Skeletal muscle satellite cell (primary cell): ENCODE results near the gene DIO3.

Experiments used
- H3K27me3 ChIP-seq: 2 replicates; pipeline ENCODE4 v1.7.0; 2013; ENCODE audit warnings: low read length; ENCODE audit not compliant: control insufficient read depth, insufficient read depth
- H3K36me3 ChIP-seq: 2 replicates; pipeline ENCODE4 v1.7.0; 2013; ENCODE audit warnings: mild to moderate bottlenecking, control low read depth, low read length; ENCODE audit not compliant: insufficient read depth
- H3K4me1 ChIP-seq: 2 replicates; pipeline ENCODE4 v1.7.0; 2013; ENCODE audit warnings: low read length; ENCODE audit not compliant: control insufficient read depth, insufficient read depth
- H3K4me2 ChIP-seq: 2 replicates; pipeline ENCODE4 v1.7.0; 2013; ENCODE audit warnings: mild to moderate bottlenecking, low read length
- H3K4me3 ChIP-seq: 2 replicates; pipeline ENCODE4 v1.7.0; 2013; ENCODE audit warnings: low read length
- H3K9ac ChIP-seq: 2 replicates; pipeline ENCODE4 v1.7.0; 2013; ENCODE audit warnings: mild to moderate bottlenecking, low read depth, low read length, moderate library complexity
- H3K9me3 ChIP-seq: replicated peaks from 2 replicates; pipeline ENCODE4 v1.7.0; 2013; ENCODE audit warnings: mild to moderate bottlenecking, control low read depth, low read length

DIO3 gene

DNA sequence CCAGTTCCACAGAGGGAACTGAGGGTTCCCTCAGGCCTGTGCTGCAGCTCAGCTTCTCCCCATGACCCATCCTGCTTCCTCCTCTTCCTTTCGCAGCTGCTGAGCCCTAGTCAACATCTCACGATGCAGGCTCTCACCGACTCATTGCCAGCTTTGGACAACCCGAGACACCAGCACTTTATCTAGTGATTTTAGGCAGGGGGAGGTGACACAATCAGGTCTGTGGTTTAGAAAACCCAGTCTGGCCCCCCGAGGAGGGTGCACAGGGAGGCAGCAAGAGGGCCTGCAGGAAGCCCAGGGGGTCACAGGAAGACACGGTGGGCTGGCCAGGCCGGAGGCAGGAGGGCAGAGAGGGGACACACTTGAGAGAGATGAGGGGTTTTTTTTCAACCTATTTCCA is 35.4 kb downstream of the DIO3 start:
- Histone ChIP-seq H3K4me2 (no peak overlapping the region), H3K9ac (no peak overlapping the region), H3K4me3 (no peak overlapping the region), H3K4me1 (no peaks in the 10 kb centered on the region), H3K27me3 (no peaks in the 10 kb centered on the region), H3K9me3 (no peaks in the 10 kb centered on the region), H3K36me3 (no peaks in the 10 kb centered on the region)

GRCh38 chr14:101598159-101598558 is 36.9 kb downstream of the DIO3 start:
- Histone ChIP-seq H3K36me3 (no peaks in the 10 kb centered on the region), H3K27me3 (no peaks in the 10 kb centered on the region), H3K9me3 (no peaks in the 10 kb centered on the region), H3K4me1 (no peaks in the 10 kb centered on the region), H3K4me2 (no peak overlapping the region), H3K9ac (no peak overlapping the region), H3K4me3 (no peak overlapping the region)

DNA sequence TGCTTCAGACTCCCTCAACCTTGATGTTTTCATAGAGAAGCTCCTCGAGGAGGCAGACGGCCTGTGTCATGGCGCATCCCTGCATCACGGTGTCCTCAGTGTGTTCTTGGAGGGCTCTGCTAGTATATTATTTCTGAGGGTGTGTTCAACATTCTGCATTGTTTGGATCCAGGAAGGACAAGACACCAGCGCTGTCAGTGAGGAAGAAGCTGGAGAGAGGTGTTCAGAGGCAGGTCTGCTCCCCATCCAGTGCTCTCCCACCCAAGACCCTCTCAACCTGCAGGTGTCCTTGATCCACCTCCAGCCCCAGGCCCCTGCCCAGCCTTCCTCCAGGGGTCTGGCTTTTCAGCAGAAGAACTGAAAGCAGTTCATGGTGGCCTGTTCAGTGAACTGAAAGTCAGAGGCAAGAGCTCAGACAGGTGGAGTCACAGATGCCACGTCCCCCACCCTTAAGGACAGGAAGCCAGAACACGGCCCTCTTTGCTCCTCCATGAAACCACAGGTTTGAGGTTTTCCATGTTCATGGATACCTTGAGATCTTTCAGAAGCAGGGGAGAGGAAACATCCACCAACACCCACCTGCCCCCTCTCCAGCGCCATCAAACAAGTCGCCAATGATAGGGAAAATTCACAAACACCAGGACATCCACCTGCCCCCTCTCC is 37.4 kb downstream of the DIO3 start:
- Histone ChIP-seq H3K36me3 (no peaks in the 10 kb centered on the region), H3K4me2 (no peak overlapping the region), H3K27me3 (no peaks in the 10 kb centered on the region), H3K9ac (no peak overlapping the region), H3K4me3 (no peak overlapping the region), H3K9me3 (no peaks in the 10 kb centered on the region), H3K4me1 (no peaks in the 10 kb centered on the region)

GRCh38 chr14:101599234-101599885 is 38.1 kb downstream of the DIO3 start:
- H3K9ac ChIP-seq: no peak overlapping the region
- H3K27me3 ChIP-seq: peaks cover 2% of the 10 kb centered on the region
- no peak overlapping the region for H3K4me2 ChIP-seq
- H3K4me1 ChIP-seq: no peaks in the 10 kb centered on the region
- no peaks in the 10 kb centered on the region for H3K36me3 ChIP-seq
- no peaks in the 10 kb centered on the region for H3K9me3 ChIP-seq
- H3K4me3 ChIP-seq: no peak overlapping the region

DNA sequence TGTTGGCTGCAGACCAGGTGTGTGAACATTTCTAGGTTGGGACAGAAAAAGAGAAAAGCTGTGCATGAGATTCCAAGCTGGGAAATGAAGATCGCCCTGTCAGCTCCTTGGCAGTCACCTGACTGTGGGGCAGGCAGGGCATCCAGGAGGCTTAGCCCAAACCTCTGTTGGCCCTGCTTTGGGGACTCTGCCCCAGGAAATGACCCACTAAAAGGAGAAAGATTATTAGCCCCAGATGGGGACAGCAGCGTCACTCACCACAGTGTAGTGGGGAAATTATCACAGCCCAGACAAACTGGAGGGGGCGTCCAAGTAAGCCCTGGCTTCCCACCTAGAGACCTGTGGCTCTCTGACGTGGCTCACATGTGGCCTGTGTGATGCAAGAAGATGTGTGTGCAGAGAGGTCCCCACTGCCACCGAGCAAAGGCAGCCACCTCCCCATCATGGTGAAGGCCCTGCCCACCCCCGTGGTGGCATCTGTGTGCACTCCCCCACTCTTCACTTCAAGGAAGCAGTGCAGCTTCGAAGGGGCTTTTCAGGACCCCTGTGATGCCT is 39.1 kb downstream of the DIO3 start:
- Histone ChIP-seq H3K4me2 (no peak overlapping the region), H3K27me3 (peaks cover 8% of the 10 kb centered on the region), H3K9ac (no peak overlapping the region), H3K36me3 (no peaks in the 10 kb centered on the region), H3K9me3 (no peaks in the 10 kb centered on the region), H3K4me1 (no peaks in the 10 kb centered on the region), H3K4me3 (no peak overlapping the region)

DNA sequence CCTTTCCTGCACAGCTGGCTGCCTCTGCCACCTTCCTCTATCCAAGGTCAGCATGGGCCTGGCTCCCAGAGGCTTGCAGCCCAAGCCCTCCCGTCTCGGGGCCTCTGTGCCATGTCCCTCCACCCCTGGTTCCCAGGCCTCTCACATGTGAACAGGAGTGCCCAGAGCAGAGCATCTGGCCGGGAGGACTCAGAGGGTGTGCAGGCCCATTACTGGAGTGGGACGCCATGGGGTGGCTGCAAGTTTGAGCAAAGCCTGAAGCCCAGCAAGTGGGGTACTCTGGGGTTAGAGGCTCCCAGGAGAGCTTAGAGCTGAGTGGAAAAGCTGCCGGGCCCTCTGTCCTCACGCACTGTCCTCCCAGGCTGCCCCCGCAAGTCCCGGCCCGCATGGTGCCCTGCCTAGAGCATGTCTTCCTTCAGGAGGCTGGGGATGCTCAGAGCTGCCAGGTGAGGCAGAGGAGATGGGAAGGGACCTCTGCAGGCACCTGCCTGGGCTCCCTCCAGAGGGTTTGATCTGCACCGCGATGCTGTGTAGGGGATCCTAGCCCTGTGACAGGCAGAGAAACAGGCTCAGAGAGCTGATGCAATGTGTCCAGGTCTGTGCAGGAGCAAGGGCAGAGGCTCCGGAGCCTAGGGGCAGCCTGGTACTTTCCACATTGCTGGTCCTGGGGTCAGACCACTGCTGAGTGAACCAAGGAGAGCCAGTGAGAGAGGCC is 39.8 kb downstream of the DIO3 start:
- Histone ChIP-seq H3K36me3 (no peaks in the 10 kb centered on the region), H3K4me2 (no peak overlapping the region), H3K9me3 (no peaks in the 10 kb centered on the region)

DNA sequence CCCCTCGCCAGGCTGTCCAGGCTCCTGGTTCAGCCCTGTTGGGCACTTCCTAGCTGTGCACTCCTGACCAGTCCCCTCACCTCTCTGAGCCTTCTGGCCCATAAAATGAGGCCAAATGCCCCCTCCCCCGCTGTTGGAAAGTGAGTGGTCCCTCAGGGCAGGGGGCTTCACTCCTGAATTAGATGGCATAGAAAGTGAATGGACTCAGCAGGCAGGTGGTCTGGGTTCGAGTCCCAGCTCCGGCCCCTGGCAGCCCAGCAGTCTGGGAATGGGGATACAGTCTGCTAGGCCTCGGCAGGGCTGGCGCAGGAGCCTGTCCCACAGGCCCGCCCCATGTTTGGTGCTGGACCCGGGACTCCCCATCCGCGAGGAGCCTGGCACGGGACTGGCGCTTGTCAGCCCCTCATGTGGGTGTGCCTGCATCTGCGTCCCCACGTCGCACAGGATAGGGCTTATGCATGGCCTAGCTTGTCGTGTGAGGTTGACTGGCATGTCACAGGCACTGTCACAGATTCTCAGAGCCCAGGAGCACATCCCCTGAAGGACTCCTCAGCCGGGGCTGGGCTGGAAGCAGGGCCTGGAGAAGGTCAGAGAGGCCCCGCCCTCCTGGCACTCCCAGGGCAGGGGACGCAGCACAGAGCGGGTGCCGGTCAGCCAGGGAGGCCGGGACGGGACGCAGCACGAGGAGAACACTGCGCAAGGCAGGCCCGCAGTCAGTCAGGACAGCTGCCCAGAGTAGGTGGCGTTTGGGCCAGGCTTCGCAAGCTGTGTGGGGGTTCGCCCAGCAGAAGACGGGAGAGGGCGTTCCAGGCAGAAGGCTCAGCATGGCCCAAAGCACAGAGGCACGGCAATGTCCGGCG is 40.5 kb downstream of the DIO3 start:
- no peaks in the 10 kb centered on the region for H3K9me3 ChIP-seq
- no peaks in the 10 kb centered on the region for H3K4me1 ChIP-seq
- peaks cover 10% of the 10 kb centered on the region for H3K27me3 ChIP-seq
- no peak overlapping the region for H3K9ac ChIP-seq
- no peak overlapping the region for H3K4me3 ChIP-seq
- H3K36me3 ChIP-seq: no peaks in the 10 kb centered on the region
- H3K4me2 ChIP-seq: no peak overlapping the region

More for the DNA sequence above, 39.8 kb downstream of the DIO3 start:
- Histone ChIP-seq H3K4me1 (no peaks in the 10 kb centered on the region), H3K4me3 (no peak overlapping the region), H3K27me3 (peaks cover 10% of the 10 kb centered on the region), H3K9ac (no peak overlapping the region)

- Histone ChIP-seq H3K4me3 (no peak overlapping the region), H3K4me2 (no peak overlapping the region), H3K4me1 (no peaks in the 10 kb centered on the region), H3K9ac (no peak overlapping the region), H3K36me3 (no peaks in the 10 kb centered on the region), H3K27me3 (peaks cover 10% of the 10 kb centered on the region), H3K9me3 (no peaks in the 10 kb centered on the region)
Observed at GRCh38 chr14:101602466-101602840, 41.2 kb downstream of the DIO3 start.

GRCh38 chr14:101603096-101603495 is 41.8 kb downstream of the DIO3 start:
- no peak overlapping the region for H3K4me2 ChIP-seq
- no peak overlapping the region for H3K9ac ChIP-seq
- no peaks in the 10 kb centered on the region for H3K36me3 ChIP-seq
- H3K27me3 ChIP-seq: peaks cover 10% of the 10 kb centered on the region
- H3K4me1 ChIP-seq: no peaks in the 10 kb centered on the region
- no peaks in the 10 kb centered on the region for H3K9me3 ChIP-seq
- no peak overlapping the region for H3K4me3 ChIP-seq

GRCh38 chr14:101604228-101604934 is 43.1 kb downstream of the DIO3 start:
- no peak overlapping the region for H3K4me2 ChIP-seq
- no peak overlapping the region for H3K9ac ChIP-seq
- no peaks in the 10 kb centered on the region for H3K36me3 ChIP-seq
- no peaks in the 10 kb centered on the region for H3K4me1 ChIP-seq
- H3K4me3 ChIP-seq: no peak overlapping the region
- H3K27me3 ChIP-seq: peaks cover 16% of the 10 kb centered on the region
- H3K9me3 ChIP-seq: no peaks in the 10 kb centered on the region
